GM19239 (cell line): Measurements from ENCODE around the gene CDC42BPA.
"Not testable (repeated sequence)": the region's sequence is repeated elsewhere in the genome, so short reads cannot be mapped to it uniquely, and the experiment has no call there.

ENCODE experiments used
- DNase-seq: peaks from one replicate; pipeline ENCODE4 v3.0.0; 2011; ENCODE audit warnings: low spot score; ENCODE audit not compliant: insufficient read length
- FAIRE-seq: peaks from 2 replicates; lab custom pipeline; 2011; peaks lifted over from hg19 to GRCh38; lab: Jason Lieb, UNC

CDC42BPA gene, protein sequence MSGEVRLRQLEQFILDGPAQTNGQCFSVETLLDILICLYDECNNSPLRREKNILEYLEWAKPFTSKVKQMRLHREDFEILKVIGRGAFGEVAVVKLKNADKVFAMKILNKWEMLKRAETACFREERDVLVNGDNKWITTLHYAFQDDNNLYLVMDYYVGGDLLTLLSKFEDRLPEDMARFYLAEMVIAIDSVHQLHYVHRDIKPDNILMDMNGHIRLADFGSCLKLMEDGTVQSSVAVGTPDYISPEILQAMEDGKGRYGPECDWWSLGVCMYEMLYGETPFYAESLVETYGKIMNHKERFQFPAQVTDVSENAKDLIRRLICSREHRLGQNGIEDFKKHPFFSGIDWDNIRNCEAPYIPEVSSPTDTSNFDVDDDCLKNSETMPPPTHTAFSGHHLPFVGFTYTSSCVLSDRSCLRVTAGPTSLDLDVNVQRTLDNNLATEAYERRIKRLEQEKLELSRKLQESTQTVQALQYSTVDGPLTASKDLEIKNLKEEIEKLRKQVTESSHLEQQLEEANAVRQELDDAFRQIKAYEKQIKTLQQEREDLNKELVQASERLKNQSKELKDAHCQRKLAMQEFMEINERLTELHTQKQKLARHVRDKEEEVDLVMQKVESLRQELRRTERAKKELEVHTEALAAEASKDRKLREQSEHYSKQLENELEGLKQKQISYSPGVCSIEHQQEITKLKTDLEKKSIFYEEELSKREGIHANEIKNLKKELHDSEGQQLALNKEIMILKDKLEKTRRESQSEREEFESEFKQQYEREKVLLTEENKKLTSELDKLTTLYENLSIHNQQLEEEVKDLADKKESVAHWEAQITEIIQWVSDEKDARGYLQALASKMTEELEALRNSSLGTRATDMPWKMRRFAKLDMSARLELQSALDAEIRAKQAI (N-terminal part only)

GRCh38 chr1:227318016-227318852 lies at the start of gene CDC42BPA:
Gene CDC42BPA, minus strand, starts transcription at chr1:227318492. Its CDS starts 1,310 bp downstream, at chr1:227317182.
- FAIRE-seq (peak; percentile 44), DNase-seq (peak; percentile 58)

DNA sequence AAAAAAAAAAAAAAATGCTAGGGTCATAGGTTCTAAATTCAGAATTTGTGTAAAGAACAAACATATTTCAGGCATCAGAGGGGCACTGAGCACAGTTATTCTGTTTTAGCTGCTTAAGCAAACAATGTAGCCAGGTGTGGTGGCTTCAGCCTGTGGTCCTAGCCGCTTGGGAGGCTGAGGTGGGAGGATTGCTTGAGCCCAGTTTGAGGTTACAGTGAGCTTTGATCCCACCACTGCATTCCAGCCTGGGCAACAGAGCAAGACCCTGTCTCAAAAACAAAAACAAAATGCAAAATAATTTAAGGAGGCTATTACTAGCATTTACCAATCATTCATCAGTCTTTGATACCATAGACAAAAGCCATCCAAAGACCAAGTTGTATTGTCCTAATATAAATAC lies 49.7 kb upstream of the CDC42BPA start:
- DNase-seq (no peak), FAIRE-seq (no peak)

DNA sequence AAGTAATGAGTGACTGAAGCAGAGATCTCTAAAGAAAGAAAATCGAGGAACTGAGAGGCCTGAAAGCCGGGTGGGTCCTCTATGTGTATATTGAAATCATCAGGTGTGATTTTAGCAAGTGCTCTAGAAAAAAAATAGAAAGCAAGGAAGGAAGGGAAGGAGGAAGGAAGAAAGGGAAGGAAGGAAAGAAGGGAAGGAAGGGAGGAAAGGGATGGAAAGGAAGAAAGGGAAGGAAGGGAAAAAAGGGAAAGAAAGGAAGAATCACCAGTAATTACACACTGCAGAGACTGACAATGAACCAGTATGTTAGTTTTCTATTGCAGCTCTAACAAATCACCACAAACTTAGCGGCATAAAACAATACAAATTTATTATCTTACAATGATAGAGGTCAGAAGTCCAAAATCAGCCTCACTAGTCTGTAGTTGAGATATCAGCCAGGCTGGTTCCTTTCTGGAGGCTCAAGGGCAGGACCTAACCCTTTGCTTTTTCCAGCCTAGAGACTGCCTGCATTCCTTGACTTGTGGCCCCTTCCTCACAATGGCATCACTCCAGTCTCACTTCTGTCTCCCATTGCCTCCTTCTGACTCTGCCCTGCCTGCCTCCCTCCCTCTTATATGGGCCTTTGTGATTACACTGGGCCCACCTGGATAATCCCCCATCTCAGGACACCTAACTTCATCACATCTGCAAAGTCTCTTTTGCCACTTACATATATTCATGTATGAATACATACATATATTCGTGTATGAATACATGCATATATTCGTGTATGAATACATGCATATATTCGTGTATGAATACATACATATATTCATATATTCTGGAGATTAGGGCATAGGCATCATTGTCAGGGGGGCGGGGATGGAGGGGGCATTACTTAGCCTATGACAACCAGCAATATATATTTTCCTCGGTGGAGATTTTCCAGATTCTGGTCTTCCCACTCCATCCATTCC lies 47.5 kb upstream of the CDC42BPA start:
- FAIRE-seq: no peak
- DNase-seq: no peak

- FAIRE-seq (no peak), DNase-seq (no peak)
Observed at GRCh38 chr1:227364657-227365056, 46.4 kb upstream of the CDC42BPA start.

GRCh38 chr1:227363825-227364224 lies 45.5 kb upstream of the CDC42BPA start:
- FAIRE-seq: no peak
- no peak for DNase-seq

DNA sequence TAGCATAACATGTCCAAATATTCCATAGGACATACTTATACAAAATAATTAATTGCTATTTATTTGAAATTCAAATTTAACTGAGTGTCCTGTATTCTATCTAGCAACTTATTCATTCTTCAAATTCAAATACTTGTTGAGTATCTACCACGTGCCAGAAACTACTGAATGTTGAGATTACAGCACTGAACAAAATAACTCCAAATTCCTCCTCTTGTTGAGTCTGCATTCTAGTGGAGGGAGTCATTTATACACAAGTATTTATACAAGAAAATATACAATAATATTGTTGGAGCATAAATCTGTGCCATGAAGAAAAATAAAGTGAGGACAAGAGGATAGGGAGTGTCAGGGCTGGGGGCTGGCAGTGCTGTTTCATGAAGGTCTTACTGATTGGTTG lies 43.7 kb upstream of the CDC42BPA start:
- no peak for DNase-seq
- no peak for FAIRE-seq

- DNase-seq (no peak), FAIRE-seq (no peak)
Observed at GRCh38 chr1:227357927-227358302, 39.6 kb upstream of the CDC42BPA start.

GRCh38 chr1:227357171-227357926 lies 39.1 kb upstream of the CDC42BPA start:
- DNase-seq: no peak
- no peak for FAIRE-seq

DNA sequence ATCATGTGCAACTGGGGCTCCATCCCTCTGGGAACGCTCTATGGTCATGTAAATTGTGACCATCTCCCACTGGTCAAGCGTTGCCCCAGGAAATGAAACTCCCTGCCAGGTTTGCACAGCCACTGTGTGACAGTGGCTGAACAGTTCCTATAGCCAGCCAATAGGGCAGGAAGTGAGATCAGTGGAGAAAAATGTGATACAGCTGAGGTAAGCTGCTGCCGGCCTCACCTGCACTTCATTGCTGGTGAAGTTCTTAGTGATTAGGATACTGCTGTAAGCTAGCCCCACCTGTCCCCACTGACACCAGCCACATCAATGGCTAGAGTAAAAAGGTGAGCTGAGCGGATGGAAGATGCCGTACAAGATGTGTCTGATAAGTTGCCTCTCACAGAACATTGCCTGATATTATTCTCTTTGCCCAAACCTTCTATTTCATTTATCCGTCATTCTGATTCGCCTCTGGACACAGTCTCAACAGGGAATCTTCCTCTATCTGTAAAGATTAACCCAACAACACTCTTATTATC lies 38.4 kb upstream of the CDC42BPA start:
- DNase-seq: no peak
- no peak for FAIRE-seq

- DNase-seq (no peak), FAIRE-seq (no peak)
Observed at GRCh38 chr1:227355542-227356245, 37.4 kb upstream of the CDC42BPA start.

- FAIRE-seq (no peak), DNase-seq (no peak)
Observed at GRCh38 chr1:227353186-227353585, 34.9 kb upstream of the CDC42BPA start.

DNA sequence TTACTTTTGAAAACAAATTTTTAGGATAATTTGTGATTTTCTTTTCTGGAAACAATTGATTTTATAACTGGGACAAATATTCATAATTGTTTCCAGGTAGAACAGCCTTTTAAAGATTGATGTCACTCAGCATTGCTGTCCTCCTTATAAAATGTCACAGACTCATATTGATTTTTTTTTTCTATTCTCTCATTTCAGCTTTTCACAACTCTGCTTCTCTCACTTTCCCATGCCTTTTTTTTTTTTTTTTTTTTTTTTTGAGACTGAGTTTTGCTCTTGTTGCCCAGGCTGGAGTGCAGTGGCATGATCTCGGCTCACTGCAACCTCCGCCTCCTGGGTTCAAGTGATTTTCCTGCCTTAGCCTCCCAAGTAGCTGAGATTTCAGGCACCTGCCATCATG lies 33.9 kb upstream of the CDC42BPA start:
- not testable (repeated sequence) for DNase-seq, FAIRE-seq

DNA sequence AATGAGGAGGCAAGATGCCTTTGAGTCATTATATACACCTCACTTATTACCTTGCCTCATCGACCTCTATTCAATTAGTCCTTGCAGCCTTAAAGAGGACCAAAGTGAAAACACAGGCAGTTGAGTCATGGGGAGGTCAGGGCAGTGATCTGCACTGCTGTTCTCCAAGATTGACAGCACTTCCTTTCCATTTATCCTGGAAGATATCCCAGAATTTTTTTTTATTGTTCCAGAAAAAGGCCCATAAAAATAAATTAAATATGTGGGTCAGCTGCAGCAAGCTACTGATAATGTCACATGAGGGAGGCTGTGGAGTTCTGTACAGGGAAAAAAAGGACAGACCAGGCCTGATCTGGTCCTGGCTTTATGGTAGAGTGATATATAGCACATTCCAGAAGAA lies 33.2 kb upstream of the CDC42BPA start:
- FAIRE-seq: no peak
- DNase-seq: no peak

- no peak for FAIRE-seq
- DNase-seq: no peak
Observed at GRCh38 chr1:227349967-227350366, 31.7 kb upstream of the CDC42BPA start.

DNA sequence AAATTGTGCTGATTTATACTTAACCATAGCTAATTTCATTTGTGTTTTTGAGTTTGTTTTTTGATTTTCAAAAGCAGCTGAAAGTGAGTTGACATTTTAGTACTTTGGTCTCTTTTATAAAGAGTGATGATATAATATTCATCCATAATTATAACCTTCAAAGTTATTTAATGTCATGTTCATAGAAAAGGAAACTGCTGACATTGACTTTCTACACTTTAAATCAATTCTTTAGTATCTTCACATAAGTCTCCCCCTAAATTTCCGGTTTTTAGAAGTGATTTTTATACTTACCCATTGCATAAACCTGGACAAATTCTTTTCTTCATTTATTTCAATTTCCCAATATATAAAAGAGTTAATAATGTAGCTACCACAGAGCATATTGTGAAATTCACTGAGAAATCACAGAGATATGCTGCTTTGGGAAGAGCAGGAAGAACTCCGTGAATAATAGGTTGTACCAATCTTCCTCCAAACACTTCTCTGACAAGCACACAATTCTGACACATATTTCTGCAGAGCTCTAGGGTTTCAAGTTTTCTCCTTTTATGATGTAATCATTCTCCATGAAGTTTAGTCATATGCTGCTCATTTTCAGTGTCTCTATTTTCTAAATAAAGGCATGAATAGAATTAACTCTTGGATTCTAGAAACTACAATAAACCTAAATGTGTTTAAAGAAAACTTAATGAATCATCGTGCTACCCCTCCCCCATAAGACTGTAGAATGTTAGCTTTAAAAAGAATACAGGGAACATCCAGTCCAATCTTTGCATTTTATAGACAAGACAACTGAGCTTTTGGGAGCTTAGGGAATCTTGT lies 25.6 kb upstream of the CDC42BPA start:
- DNase-seq: no peak
- FAIRE-seq: no peak

DNA sequence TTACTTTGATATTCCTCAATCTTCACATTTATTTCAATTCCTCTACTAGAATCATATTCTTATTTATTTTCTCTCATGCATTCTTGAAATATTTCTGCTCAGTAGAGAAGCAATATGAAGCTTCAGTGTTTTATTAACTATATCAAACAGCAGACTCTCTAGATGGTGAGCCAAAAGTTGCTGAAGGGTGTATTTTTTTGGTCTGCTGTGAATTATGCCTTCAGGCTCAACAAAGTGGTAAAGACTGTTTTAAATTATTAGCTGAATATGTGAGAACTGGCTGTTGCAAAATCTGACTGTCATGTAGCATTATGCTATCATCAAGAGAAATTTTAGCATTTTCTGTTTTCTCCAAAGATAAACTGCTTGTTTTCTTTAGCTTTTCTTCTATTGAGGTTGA lies 24.9 kb upstream of the CDC42BPA start:
- DNase-seq (no peak), FAIRE-seq (no peak)
